Testis (tissue), 3 donors: Measurements from ENCODE around the gene FXYD3. TPM values are rescaled to one million over a fixed set of nuclear protein-coding genes. Genes with fewer than 3 reads are reported as not detected.
A peak's percentile ranks its signal among the peaks of the same experiment; 100 is the strongest.

ENCODE experiments used
- DNase-seq: peaks from one replicate; pipeline ENCODE4 v3.0.0-alpha.2; 2019
- H3K27ac ChIP-seq, 2 donors: fragments of 200-600 bp; sonication (generic); one replicate each; pipeline ENCODE4 v1.5.1; 2019
- H3K27me3 ChIP-seq: fragments of 200-600 bp; sonication (generic); one replicate; pipeline ENCODE4 v1.5.1; 2019
- H3K36me3 ChIP-seq: fragments of 200-600 bp; sonication (generic); one replicate; pipeline ENCODE4 v1.5.1; 2017; ENCODE audit warnings: low read depth; ENCODE audit errors: missing control alignments
- H3K4me1 ChIP-seq: fragments of 200-600 bp; sonication (generic); one replicate; pipeline ENCODE4 v1.5.1; 2019
- H3K4me3 ChIP-seq, 2 donors: fragments of 200-600 bp; sonication (generic); one replicate each; pipeline ENCODE4 v1.5.1; 2017 to 2019
- H3K9me3 ChIP-seq: fragments of 200-600 bp; sonication (generic); one replicate; pipeline ENCODE4 v1.5.1; 2017
- POLR2A ChIP-seq: fragments of 450-650 bp; IDR thresholded peaks from one replicate; pipeline ENCODE4 v1.6.1; 2017; ENCODE audit warnings: antibody characterized with exemption, mild to moderate bottlenecking, moderate library complexity
- WGBS, 2 donors: methylation state at CpG; one replicate each; pipeline ENCODE4 v1.1.5; 2018; 5-methylcytosine and 5-hydroxymethylcytosine counted together
- intact Hi-C: fragments of 100-400 bp; cut with DNase I; formaldehyde crosslinking; loops from one replicate; pipeline ENCODE4 v1.15.1; 2023; ENCODE audit warnings: low total_unique reads
- polyA plus RNA-seq: library from polyadenylated mRNA; stranded (reverse); fragments of 350-450 nt; fragmentation: Illumina TruSeq; extraction: RNeasy Lipid Tissue Mini Kit (QIAGEN cat#74804); gene quantifications from one replicate; pipeline ENCODE4 v1.2.3, GENCODE V29; 2014; ENCODE audit warnings: low read depth, low replicate concordance; ENCODE audit not compliant: insufficient read depth
- total RNA-seq, 2 donors: library from RNA; depleted of rRNA; stranded (reverse); fragments of >200 nt; gene quantifications; one replicate each; pipeline ENCODE4 v1.2.3, GENCODE V29; 2016
- TF ChIP-seq, protein P1 (sequence below), 3 experiments: fragments of 450-650 bp in 2 of 3; fragments of 200-600 bp in 1 of 3; sonication (generic) in 1 of 3; IDR thresholded peaks; one replicate each; pipeline ENCODE4 v1.5.1; 2016 to 2019; ENCODE audit warnings: antibody characterized with exemption in 3 of 3, mild to moderate bottlenecking in 2 of 3, moderate library complexity in 1 of 3

FXYD3 gene
- total and polyA plus RNA-seq, 3 donors from 2014 or later, result 2.6 TPM; not detected in 2

DNA sequence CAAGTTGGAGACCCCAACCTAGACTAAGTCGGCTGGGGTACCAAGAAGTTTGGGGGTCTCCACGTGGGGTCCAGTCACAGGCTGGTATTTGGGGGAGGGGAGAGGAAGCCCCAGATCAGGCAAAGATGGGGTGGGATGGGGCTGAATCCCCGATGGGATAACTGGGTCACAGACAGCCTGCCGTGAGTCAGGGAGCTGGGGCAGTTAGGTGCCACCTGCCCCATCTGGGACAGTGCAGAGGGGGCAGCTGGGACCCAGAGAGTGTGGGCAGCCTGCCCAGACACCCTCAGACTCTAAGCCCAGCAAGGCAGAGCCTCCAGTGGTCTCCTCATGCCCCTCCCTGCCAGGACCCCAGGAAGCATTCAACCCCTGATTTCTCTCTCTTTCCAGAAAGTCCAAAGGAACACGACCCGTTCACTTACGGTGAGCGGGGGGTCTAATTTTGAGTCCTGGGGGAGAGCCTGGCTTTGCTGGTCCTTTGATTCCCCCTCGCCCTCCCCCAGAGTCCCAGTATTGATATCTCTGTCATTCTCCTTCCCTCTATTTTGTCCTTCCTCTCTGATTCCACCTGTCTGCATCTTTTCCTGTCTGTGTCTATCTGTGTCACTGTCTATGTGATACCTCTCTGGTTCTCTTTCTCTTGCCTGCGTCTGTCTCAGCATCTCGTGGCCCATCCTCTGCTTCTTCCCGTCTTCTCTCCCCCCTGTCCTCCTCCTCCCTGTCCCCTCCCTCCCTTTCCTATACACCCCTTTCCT is 24.8 kb downstream of the FXYD3 start:
- WGBS, 2 donors, result 50 to 64% methylated on average over 12 of the region's 12 CpGs
- no peak for DNase-seq
- intact Hi-C loops, result no loop called here
- H3K4me1 ChIP-seq, result peaks cover 14% of the 10 kb centered on the region
- H3K27me3 ChIP-seq, result no peaks in the 10 kb centered on the region
- TF ChIP-seq POLR2A, result no peak
- TF ChIP-seq, protein P1, sequence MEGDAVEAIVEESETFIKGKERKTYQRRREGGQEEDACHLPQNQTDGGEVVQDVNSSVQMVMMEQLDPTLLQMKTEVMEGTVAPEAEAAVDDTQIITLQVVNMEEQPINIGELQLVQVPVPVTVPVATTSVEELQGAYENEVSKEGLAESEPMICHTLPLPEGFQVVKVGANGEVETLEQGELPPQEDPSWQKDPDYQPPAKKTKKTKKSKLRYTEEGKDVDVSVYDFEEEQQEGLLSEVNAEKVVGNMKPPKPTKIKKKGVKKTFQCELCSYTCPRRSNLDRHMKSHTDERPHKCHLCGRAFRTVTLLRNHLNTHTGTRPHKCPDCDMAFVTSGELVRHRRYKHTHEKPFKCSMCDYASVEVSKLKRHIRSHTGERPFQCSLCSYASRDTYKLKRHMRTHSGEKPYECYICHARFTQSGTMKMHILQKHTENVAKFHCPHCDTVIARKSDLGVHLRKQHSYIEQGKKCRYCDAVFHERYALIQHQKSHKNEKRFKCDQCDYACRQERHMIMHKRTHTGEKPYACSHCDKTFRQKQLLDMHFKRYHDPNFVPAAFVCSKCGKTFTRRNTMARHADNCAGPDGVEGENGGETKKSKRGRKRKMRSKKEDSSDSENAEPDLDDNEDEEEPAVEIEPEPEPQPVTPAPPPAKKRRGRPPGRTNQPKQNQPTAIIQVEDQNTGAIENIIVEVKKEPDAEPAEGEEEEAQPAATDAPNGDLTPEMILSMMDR (IDR thresholded peaks at IDR 0.05), result no peak
- H3K9me3 ChIP-seq, result no peaks in the 10 kb centered on the region
- no peaks in the 10 kb centered on the region for H3K36me3 ChIP-seq
- no peak overlapping the region for H3K4me3 ChIP-seq
- peak overlapping the region; percentile 57 to 79 for H3K27ac ChIP-seq

- H3K36me3 ChIP-seq, result no peaks in the 10 kb centered on the region
- no peaks in the 10 kb centered on the region for H3K27me3 ChIP-seq
- H3K4me1 ChIP-seq, result peaks cover 14% of the 10 kb centered on the region
- H3K27ac ChIP-seq, result peak overlapping the region in 1 of 2 donors; percentile 79
- TF ChIP-seq POLR2A, result no peak
- TF ChIP-seq, protein P1 (IDR thresholded peaks at IDR 0.05), result peak in 1 of 3 experiments; percentile 11
- H3K4me3 ChIP-seq, result peak overlapping the region in 1 of 2 donors; percentile 44
- intact Hi-C loops, result no loop called here
- DNase-seq, result peak; percentile 92
- WGBS, 2 donors, result 13 to 28% methylated on average over 22 to 45 of the region's 48 CpGs
- no peaks in the 10 kb centered on the region for H3K9me3 ChIP-seq
Observed at GRCh38 chr19:35140962-35141836, 25.6 kb downstream of the FXYD3 start.

- Histone ChIP-seq H3K4me3 (peak overlapping the region; percentile 12 to 44), H3K27me3 (no peaks in the 10 kb centered on the region), H3K27ac (no peak overlapping the region), H3K4me1 (peaks cover 14% of the 10 kb centered on the region), H3K36me3 (no peaks in the 10 kb centered on the region), H3K9me3 (no peaks in the 10 kb centered on the region)
- no peak for TF ChIP-seq POLR2A
- TF ChIP-seq, protein P1 (IDR thresholded peaks at IDR 0.05), result no peak
- DNase-seq, result no peak
- 31 to 45% methylated on average over 20 to 21 of the region's 21 CpGs for WGBS, 2 donors
- intact Hi-C loops, result no loop called here
Observed at GRCh38 chr19:35141837-35142605, 26.4 kb downstream of the FXYD3 start.

GRCh38 chr19:35142606-35143230 is 27.1 kb downstream of the FXYD3 start:
- no peaks in the 10 kb centered on the region for H3K27me3 ChIP-seq
- H3K4me3 ChIP-seq, result peak overlapping the region; percentile 12 to 21
- H3K4me1 ChIP-seq, result peaks cover 14% of the 10 kb centered on the region
- DNase-seq, result peak; percentile 60
- 21 to 36% methylated on average over 22 to 23 of the region's 46 CpGs for WGBS, 2 donors
- H3K27ac ChIP-seq, result no peak overlapping the region
- no peaks in the 10 kb centered on the region for H3K36me3 ChIP-seq
- H3K9me3 ChIP-seq, result no peaks in the 10 kb centered on the region
- intact Hi-C loops, result no loop called here
- TF ChIP-seq, protein P1 (IDR thresholded peaks at IDR 0.05), result peak in 1 of 3 experiments; percentile 67
- no peak for TF ChIP-seq POLR2A
